Middle frontal gyrus (tissue), 1 donor: Measurements from ENCODE around the gene ERVW-1.

Source experiments
- DNase-seq: peaks from one replicate; pipeline ENCODE4 v3.0.0-alpha.2; 2015; ENCODE audit warnings: low spot score; ENCODE audit errors: extremely low spot score

Gene ERVW-1

GRCh38 chr7:92427193-92427592, 50.6 kb downstream of the ERVW-1 start:
- no peak for DNase-seq

- DNase-seq, result no peak
Observed at GRCh38 chr7:92425311-92425947, 52.3 kb downstream of the ERVW-1 start.

GRCh38 chr7:92423710-92424131, 54.0 kb downstream of the ERVW-1 start:
- no peak for DNase-seq

GRCh38 chr7:92422926-92423325, 54.8 kb downstream of the ERVW-1 start:
- DNase-seq, result no peak

GRCh38 chr7:92421676-92422435, 55.9 kb downstream of the ERVW-1 start:
- no peak for DNase-seq
